Mucosa of gallbladder (tissue), 1 donor: ENCODE results near the gene IMMP2L. TPM values are rescaled to one million over a fixed set of nuclear protein-coding genes. Genes with fewer than 3 reads are reported as not detected.

Source experiments
- DNase-seq: peaks from one replicate; pipeline ENCODE4 v3.0.0-alpha.2; 2020; ENCODE audit warnings: low spot score
- total RNA-seq: library from RNA; stranded (reverse); gene quantifications from one replicate; pipeline ENCODE4 v1.2.1, GENCODE V29; 2021
- donor health status: DM: no; HTN: no; CAD: no.

The IMMP2L gene
- total RNA-seq, 1 donor from 2014 or later = 19.7 TPM

DNA sequence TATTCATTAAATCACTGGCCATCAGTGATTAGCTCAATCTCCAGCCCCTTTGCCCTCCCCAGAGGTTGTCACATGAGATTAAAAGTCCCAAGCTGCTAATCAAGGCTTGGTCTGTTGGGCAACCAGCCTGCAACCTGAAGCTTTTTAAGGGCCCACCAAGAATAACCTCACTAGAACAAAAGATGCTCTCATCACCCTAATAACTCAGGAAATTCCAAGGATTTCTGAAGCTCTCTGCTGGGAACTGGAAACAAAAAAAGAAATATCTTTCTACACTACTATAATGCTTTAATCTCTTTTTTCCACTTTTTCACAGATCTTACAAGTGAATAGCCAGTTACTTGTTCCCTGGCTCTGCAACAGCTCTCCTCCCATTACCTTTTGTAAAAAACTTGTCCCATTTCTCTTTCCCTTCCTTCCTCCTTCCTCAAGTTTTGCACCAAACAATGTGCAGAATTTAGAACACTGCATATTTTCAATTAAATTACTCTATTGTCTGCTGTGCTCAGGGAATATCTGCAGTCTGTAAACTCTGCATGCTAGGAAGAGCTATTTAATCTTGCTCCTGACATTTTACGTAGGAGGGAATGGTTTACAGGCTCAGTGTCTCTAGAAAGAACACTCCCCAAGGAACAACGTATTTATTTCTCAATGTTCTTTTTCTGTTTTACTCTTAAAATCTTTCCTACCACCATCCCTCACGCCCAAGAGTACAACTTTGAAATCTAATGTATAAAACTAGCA, 169.1 kb downstream of the IMMP2L start:
- DNase-seq = no peak

DNA sequence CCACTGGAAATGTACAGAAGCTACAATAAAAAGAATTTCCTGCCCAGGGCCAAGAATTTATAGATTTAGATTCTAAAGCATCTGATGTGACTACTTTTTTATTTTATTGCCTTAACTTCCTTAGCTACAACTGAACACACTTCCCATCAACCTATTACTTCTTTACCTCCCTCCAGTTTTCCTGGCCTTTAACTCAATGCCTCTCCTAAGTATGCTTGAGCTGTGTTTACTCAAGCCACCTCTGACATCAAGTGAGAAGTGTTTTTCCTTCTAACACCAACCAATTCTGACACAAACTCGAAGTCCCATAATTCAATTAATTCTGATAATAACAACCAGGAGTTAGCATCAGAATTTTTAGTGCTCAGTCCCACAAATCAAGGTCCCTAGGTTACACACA, 170.0 kb downstream of the IMMP2L start:
- no peak for DNase-seq

DNA sequence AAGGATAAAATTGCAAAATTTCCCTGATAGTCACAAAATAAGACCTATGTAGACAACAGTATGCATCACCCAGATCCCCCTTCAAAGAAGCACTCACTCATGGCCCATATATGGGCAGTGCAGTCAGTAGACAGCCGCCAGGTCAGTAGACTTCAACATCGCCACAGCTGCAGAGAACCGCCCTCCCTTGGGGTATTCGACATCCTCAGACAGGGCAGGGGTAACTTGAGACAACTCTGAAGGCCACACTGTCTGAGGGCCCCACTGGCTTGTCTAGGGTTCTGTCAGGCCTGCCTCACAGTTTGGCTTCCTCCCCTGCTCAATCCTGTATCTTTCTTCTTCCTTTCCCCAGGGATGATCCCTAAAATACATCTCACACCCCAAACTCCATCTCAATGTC, 172.3 kb downstream of the IMMP2L start:
- DNase-seq = no peak

DNA sequence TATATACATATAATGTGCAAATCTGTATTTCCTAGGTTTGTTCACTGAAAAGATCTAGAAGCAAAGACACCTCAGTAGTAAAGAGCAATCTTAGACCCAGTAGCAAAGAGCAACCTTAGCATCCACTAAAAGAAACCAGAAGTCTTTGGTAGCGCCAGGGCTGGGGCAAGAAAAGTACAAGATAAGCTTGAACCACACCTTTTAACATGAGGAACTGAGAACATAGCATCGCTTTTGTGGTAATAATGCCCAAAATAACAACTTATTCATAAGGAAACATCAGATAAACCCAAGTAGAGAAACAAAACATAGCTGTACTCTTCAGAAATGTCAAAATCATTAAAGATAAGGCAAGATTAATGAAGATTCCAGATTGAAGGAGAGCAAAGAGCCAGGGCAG, 173.4 kb downstream of the IMMP2L start:
- DNase-seq = no peak

DNA sequence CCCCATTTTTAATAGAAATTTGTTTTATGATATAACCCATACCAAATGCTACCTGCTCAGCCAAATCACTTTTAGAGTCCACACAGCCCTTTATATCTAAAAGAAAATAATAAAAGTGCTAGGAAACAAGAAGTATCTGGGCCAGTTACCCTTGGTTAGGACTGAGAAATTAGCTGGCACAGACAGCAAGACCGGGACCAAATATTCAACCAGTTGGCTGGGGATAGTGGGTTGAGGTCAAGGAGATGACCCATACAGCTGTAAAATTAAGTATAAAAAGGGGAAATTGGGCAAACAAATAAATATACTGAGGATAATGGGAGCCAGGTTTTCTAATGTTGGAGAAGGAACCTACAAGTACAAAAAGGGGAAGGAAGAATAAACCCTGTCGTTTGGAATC, 174.3 kb downstream of the IMMP2L start:
- no peak for DNase-seq

DNA sequence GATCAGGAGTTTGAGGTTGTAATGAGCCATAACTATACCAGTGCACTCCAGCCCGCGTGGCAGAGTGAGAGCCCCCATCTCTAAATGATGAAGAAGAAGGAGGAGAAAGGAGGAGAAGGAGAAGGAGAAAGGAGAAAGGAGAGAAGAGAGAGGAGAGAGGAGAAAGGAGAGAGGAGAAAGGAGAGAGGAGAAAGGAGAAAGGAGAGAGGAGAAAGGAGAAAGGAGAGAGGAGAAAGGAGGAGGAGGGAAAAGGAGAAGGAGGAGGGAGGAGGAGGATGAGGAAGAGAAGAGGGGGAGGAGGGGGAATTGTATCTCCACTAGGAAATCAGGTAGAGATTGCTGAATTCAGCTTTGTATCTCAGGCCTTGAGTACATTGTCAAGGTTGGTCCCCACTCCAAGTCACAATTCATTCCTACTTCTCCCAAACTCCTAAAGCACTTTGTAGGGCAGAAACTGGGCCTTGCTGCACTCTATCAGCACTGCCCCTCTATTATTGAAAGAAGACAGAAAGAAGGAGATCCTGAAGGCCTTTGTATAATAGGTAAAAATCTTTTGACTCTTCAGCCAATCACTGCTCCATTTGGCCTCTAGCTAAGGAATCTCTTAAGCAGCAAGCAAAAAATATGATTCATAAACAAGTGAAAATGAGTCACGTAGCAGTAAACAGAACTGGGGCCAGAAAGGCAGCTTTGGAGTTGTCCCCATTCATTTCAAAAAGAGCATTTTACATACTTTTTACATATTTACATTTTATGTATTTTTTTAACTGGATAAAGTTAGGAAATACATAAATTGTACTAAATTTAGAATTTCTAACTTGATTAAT, 178.0 kb downstream of the IMMP2L start:
- no peak for DNase-seq

DNA sequence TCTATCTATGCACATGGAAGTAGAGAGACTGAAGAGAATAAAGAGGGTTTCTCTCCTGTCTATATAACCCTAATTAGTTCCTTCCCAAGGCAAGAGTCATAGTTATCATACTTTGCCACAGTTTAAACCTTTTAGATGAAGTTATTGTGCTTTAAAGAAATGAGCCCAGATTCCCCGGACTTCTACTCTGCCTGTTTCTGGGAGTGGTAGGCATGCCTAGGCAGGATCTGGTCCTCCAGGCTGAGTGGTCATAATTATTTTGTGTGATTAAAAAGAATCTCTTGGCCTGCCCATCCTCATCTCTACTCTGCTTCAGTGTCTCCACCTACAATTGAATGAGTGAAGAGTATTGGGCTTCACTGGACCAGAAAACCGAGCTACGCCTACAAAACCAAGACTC, 179.2 kb downstream of the IMMP2L start:
- DNase-seq = no peak

DNA sequence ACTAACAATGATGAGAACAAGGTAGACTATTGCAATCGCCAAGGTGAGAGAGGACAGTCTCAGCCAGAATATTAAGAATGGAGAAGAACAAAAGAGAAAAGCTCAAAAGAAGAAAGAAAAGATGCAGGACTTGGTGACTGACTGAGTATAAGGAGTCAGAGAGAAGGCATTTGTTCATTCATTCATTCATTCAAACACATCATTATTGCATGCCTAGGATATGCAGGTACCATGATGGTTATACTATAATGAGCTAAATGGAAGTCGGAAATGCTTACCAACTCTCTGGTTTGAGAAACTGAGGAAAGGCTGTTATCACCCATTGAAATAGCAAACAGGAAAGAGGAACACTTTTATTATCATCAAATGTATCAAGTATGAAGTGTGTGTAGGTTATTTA, 180.7 kb downstream of the IMMP2L start:
- no peak for DNase-seq

DNA sequence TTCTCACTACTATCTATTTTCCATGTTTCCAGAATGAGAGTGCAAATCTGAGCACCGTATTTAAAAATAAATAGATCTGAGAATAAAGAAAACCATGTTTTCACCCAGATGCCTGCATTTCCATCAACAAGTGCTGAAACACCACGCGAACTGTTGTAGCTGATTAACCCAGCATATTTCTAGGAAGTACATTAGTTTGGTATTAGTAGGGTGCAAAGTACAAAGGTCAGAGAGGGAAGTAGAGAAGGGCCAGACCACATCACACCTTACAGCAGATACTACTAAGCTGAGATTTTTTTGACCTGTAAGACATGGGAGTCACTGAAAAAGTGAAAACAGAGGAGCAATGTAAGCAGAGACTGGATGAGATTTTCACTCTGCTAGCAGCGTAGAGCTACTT, 181.3 kb downstream of the IMMP2L start:
- DNase-seq = peak; percentile 30

DNA sequence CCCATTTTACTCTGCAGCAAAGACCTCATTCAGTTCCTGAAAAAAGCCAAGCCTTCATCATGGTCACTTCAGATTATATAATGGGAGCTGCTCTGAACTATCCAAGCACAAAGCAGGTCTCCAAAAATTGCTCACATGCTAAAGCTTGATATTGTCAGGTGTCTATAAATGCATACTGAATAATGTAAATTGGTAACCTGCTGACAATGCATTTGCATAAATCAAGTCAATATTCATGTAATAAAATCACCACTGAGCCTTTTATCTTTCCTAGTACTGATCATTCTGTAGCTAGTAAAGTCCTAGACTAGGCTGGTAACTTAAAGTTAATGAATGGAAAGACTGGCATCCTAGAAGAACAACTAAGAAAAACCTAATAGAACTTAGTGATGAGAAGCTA, 188.3 kb downstream of the IMMP2L start:
- no peak for DNase-seq

DNA sequence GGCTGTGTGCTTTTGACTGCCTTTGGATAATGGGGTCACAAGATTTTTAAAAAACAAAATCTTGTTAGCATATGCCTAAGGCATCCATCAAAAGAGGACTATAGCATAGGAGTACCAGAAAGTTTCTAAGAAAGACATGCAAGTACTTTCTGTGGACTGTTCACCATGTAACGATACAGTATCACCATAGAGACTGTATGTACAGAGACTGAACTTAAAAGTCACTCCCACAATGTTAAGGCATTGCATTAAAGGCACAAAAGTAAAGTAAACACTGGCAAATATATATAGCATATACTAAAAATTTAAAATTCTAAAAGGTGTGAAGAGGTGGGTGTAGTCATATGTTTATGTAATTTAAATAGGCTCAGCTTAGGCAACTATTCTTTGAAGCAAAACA, 190.9 kb downstream of the IMMP2L start:
- DNase-seq = no peak

DNA sequence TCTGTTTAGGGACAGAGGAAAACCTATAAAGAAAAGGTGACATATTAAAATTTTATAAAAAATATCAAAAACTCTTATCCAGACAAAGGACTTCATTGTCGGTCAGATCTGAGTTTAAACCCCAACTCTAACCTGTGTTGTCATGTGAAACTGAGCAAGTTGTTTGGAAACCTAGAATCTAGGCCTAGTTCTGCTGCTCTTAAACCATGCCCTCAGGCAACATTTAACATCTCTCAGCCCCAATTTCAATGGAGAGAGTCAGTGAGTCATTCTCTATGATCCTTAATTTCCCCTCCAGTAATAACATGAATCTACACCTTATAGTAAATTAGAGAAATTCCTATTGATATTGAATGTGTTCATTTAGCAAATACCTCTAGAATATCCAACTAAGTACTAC, 192.3 kb downstream of the IMMP2L start:
- no peak for DNase-seq

DNA sequence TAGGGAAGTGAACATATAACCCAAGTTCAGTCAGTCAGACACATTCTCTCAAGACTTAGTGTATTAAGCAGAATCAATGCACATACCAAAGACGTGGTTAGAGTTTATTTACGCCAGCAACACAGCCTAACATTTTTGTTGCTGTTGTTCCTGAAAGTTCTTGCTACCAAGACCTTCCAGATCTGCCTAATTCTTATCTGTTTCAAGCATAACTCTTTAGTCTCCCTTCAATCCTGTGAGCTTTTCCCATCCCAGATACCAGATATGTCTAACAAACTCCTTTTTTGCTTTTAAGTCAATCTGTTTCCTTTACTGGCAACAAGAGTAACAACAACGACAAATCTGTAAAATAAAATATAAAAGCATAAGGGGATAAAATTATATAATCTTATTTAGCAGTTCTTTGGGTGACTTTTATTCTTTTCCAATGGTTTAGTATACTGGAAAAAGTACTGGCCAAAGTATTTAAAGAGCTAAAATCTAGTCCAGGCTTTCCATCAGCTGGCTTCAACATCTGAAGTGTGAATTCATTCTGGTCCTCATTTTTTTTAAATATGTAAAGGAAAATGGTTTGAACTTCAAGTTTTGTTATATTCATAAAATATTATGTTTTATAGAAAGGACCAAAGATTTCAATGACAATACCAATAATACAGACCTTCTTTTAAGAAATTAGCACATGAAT, 193.8 kb downstream of the IMMP2L start:
- DNase-seq = no peak

DNA sequence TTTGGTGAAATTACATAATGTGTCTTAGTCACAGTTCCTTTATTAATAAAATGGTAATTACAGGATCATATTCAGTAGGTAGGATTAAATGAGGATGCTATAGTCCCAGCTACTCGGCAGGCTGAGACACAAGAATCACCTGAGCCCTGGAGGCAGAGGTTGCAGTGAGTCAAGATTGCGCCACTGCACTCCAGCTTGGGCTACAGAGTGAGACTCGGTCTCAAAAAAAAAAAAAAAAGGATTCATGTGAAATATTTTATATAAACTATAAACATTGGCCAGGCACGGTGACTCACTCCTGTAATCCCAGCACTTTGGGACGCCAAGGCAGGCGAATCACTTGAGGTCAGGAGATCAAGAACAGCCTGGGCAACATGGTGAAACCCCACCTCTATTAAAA, 197.9 kb downstream of the IMMP2L start:
- DNase-seq = no peak

DNA sequence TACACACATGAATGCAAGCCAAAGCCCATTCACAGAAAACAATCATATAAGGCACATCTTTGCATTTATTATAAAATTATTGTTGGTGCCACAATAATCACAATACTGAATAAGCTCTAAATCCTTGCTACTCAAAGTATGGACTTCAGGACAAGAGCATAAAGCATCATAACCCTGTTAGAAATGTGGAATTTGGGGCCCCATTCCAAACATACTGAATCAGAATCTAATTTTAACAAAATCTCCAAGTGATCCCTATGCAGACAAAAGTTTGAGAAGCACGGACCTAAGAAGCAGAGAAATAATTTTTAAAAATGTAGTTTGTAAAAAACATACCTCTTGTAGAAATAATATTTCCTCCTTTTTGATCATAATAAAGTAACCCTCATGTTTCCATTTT, 199.2 kb downstream of the IMMP2L start:
- no peak for DNase-seq

DNA sequence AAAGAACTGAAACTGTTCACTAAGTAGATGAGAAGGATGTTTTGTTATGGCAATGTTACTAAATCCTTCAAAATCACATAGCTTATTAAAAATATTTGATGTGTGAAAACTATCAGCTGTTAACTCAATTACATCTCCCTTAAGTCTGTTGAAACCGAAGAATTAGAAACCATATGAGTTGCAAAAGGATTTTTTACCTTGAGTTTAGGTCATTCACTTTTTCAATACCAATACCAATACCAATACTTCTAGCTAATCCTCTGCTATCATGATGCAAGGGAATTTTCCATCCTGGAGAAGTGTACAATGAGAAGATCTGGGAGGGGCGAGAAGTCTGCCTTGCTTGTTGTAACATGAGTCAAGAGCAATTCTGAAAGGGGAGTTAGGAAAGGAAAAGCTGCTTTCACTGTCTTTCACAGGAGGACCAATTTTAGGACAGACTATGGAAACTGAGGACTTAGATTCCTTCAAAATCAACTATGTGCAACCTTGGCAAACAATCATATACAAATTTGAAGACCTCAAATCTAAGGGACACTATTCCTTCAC, 199.7 kb downstream of the IMMP2L start:
- DNase-seq = no peak

DNA sequence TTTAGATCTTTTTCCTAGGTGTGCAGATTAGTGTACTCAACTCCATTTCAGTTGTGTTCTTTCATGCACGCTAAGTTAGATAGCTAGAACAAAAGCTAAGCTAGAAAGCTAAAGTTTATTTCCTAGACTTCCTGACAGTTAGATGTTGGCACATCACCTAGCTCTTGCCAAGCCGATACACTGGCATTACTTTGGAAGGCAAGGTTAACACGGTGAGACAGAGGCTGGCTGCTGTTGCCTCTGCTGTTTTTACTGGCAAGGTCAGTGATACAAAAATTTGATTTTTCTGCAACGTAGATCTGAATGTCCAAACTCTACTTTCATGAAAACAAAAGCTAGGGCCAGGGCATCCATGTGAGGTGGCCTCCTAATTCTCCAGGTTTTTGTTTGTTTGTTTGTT, 203.4 kb downstream of the IMMP2L start:
- DNase-seq = no peak

DNA sequence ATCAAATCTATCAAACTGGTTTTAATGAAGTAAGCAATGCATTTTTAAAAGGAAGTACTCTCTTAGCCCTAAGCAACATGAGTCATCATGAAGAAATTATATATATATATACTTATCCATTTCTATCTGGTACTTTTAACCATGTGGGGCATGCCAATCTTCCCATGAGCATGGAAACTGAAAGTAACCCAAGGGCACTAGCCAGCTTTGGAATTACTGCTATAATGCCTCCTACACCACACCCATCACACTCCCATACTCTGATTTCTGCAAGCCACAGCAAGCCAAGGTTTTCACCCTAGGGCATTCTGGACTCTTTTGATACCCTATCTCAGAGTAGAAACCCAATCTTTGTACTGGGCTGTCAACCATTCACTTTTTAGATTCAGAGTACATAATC, 204.6 kb downstream of the IMMP2L start:
- DNase-seq = no peak

DNA sequence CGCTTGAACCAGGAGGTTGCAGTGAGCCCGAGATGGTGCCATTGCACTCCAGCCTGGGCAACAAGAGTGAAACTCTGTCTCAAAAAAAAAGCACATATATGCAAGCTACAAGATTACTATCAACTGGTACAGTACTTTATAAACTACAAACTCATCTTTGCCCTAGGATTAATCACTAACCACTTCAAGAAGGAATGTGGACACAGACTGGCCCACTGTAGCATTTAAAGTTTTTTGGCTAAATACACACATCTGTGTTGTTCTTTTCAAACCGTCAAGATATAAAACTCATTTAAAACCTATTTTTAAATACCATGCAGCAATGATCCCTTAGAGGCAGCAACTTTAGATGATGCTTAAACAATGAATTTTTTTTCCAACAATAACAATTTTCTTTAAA, 205.4 kb downstream of the IMMP2L start:
- DNase-seq = no peak

DNA sequence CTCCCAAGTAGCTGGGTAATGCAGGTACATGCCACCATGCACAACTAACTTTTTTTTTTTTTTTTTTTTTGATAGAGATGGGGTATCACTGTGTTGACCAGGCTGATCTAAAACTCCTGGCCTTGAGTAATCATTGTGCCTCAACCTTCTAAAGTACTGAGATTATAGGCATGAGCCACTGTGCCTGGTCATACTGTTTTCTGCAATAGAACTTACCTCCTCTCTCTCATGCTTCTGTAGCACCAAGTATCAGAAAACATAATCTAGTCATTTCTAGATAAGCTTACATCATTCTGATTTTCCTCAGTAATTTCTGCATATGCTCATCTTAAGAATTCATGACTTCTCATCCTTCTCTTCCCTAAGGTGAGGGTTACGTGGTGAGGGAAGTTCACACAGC, 210.0 kb downstream of the IMMP2L start:
- DNase-seq = no peak

DNA sequence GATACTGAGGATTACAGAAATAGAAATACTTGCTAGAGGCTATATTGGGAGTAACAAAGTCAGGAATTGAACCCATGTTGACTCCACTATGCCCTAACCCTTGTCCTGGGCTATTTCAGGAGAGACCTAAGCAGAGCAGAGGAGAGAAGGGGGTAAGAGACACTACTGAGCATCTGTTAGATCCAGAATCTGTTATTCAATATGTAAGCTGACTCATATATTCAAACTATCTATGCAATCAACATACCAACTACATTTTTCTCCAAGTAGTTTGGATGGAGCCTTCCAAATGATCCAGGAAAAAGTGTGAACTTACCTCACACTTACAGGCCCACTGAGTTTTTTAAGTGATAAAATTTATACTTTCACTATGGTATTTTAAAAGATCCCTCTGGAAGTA, 216.1 kb downstream of the IMMP2L start:
- no peak for DNase-seq

DNA sequence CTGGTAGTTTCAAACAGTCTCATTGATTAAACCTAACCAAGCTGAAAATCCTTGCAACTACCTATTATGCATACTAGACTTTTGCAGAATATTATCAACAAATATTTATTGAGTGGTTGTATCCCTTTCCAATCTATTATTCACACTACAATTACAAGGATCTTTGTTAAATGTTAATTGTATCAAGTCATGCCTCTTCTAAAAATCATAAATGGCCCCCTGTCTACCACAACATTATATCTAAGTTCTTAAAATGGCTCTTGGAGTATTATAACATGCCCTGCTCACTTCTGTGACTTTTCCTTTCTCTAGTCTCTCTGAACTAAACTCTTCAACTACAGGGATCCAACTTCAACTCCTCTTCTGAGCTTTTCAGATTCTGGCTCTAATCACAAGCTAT, 219.3 kb downstream of the IMMP2L start:
- DNase-seq = no peak

DNA sequence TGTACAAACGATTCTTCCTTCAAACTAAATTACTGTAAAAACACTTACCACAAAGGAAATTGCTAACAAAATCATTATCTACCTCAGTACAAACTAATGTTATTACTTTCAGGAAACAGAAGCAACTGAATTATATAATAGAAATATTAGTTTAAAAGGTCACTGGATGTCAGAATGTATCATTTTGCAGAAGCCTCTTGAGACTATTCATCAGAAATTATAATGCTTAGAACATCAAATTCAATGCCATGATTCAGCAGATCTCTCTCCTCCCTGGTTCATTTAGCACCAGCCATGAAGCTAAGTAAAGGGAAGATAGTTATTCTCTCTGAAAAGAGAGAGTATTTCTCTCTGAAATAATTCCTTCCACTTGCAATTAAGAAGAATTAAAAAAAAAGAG, 223.3 kb downstream of the IMMP2L start:
- DNase-seq = no peak
